Fibroblast of lung (primary cell): ENCODE results near the gene ZNF14. TPM values are rescaled to one million over a fixed set of nuclear protein-coding genes. Genes with fewer than 3 reads are reported as not detected.
"Not testable (repeated sequence)": the region's sequence is repeated elsewhere in the genome, so short reads cannot be mapped to it uniquely, and the experiment has no call there.

Experiments used
- DNase-seq, 2 donors: peaks; one replicate each; pipeline versions ENCODE4 v3.0.0 to v3.0.0-alpha.2; 2010; ENCODE audit warnings: low read depth in 2 of 2
- H2AFZ ChIP-seq: 2 replicates; pipeline ENCODE4 v1.5.1; 2012; ENCODE audit warnings: low read length, control low read depth, inconsistent platforms
- H3K27ac ChIP-seq: 2 replicates; pipeline ENCODE4 v1.5.1; 2011; ENCODE audit warnings: low read length, control low read depth; ENCODE audit not compliant: insufficient read depth
- H3K27me3 ChIP-seq: 2 replicates; pipeline ENCODE4 v1.5.1; 2011; ENCODE audit warnings: mild to moderate bottlenecking, low read length; ENCODE audit not compliant: control insufficient read depth, insufficient read depth
- H3K36me3 ChIP-seq: 2 replicates; pipeline ENCODE4 v1.5.1; 2011; ENCODE audit warnings: low read length; ENCODE audit not compliant: control insufficient read depth, insufficient read depth
- H3K4me1 ChIP-seq: 2 replicates; pipeline ENCODE4 v1.5.1; 2011; ENCODE audit warnings: low read length; ENCODE audit not compliant: control insufficient read depth, insufficient read depth; ENCODE audit errors: extremely low read depth
- H3K4me2 ChIP-seq: 2 replicates; pipeline ENCODE4 v1.5.1; 2011; ENCODE audit warnings: low read length, control low read depth; ENCODE audit not compliant: insufficient read depth; ENCODE audit errors: extremely low read depth
- H3K4me3 ChIP-seq, 4 experiments: fragments of 200-600 bp in 1 of 4; sonication (generic) in 1 of 4; replicated peaks in 1 of 4; 2 replicates each; pipeline ENCODE4 v1.5.1; 2011 to 2016; ENCODE audit warnings: low read length in 4 of 4, low read depth in 3 of 4, mild to moderate bottlenecking in 3 of 4, control low read depth in 2 of 4, inconsistent platforms in 1 of 4, mixed read lengths in 1 of 4; ENCODE audit not compliant: insufficient read depth in 1 of 4; ENCODE audit errors: control extremely low read depth in 1 of 4
- H3K79me2 ChIP-seq: 2 replicates; pipeline ENCODE4 v1.5.1; 2012; ENCODE audit warnings: mild to moderate bottlenecking, low read length, inconsistent platforms; ENCODE audit not compliant: control insufficient read depth, insufficient read depth
- H3K9ac ChIP-seq: 2 replicates; pipeline ENCODE4 v1.5.1; 2011; ENCODE audit warnings: mild to moderate bottlenecking, low read length, control low read depth; ENCODE audit not compliant: insufficient read depth
- H3K9me3 ChIP-seq: 2 replicates; pipeline ENCODE4 v1.5.1; 2012; ENCODE audit warnings: low read depth, low read length; ENCODE audit not compliant: control insufficient read depth, insufficient read depth
- H4K20me1 ChIP-seq: 2 replicates; pipeline ENCODE4 v1.5.1; 2011; ENCODE audit warnings: low read length; ENCODE audit not compliant: control insufficient read depth, insufficient read depth; ENCODE audit errors: extremely low read depth
- CTCF ChIP-seq, 2 donors: IDR thresholded peaks in 1 of 2; conservative IDR thresholded peaks in 1 of 2; 1 replicate in 1 of 2; 2 replicates in 1 of 2; pipeline ENCODE4 v1.5.1; 2011 to 2012; ENCODE audit warnings: low read length in 2 of 2, control low read depth in 1 of 2, inconsistent platforms in 1 of 2, low read depth in 1 of 2, mild to moderate bottlenecking in 1 of 2
- EZH2 ChIP-seq: IDR thresholded peaks from 2 replicates; pipeline ENCODE4 v1.5.1; 2012; ENCODE audit warnings: low read length, control low read depth, mild to moderate bottlenecking; ENCODE audit errors: missing control alignments
- polyA plus RNA-seq, 2 donors: library from polyadenylated mRNA; depleted of rRNA in 1 of 2; stranded (reverse) in 1 of 2; unstranded in 1 of 2; fragments of >200 nt; gene quantifications; 2 replicates each; pipeline ENCODE4 v1.2.1, GENCODE V29; 2011 to 2012; ENCODE audit warnings: missing spikeins in 1 of 2
- total RNA-seq: library from RNA; depleted of rRNA; stranded (reverse); fragments of >200 nt; gene quantifications from 2 replicates; pipeline ENCODE4 v1.2.1, GENCODE V29; 2014

ZNF14 gene
- total and polyA plus RNA-seq, 2 donors (not counting 1 experiment from before 2014, with no cell fraction given) = 3.7 to 7.9 TPM

GRCh38 chr19:19687090-19687489 lies 45.8 kb downstream of the ZNF14 start:
- no peaks in the 10 kb centered on the region for H3K4me1 ChIP-seq
- H3K27me3 ChIP-seq = no peaks in the 10 kb centered on the region
- DNase-seq = no peak
- no peak overlapping the region for H3K4me3 ChIP-seq
- TF ChIP-seq CTCF (conservative IDR thresholded peaks at IDR 0.05 in 1 of 2, IDR thresholded peaks at IDR 0.05 in 1 of 2; ENCODE audit: low read depth in 1 of 2, low read length in 2 of 2) (no peak), EZH2 (no peak)
- H3K4me2 ChIP-seq = no peak overlapping the region
- no peak overlapping the region for H3K27ac ChIP-seq
- no peaks in the 10 kb centered on the region for H3K79me2 ChIP-seq
- H4K20me1 ChIP-seq = no peaks in the 10 kb centered on the region
- H3K36me3 ChIP-seq = no peaks in the 10 kb centered on the region
- H2AFZ ChIP-seq = no peak overlapping the region
- H3K9ac ChIP-seq = no peak overlapping the region
- H3K9me3 ChIP-seq = no peaks in the 10 kb centered on the region

DNA sequence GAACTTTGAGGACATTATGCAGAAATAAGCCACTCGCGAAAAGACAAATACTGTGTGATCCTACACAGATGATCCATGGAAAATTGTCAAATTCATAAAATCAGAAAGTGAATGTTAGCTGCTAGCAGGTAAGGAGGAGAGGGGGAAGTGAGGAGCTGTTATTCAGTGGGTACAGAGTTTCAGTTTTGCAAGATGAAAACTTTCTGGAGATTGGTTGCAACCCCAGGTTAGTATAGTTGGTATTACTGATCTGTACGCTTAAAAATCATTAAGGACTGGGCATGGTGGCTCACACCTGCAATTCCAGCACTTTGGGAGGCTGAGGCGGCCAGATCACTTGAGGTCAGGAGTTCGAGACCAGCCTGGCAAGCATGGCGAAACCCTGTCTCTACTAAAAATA lies 46.3 kb downstream of the ZNF14 start:
- DNase-seq = no peak
- H3K36me3 ChIP-seq = no peaks in the 10 kb centered on the region
- H3K4me3 ChIP-seq = no peak overlapping the region
- H3K4me2 ChIP-seq = no peak overlapping the region
- no peak overlapping the region for H2AFZ ChIP-seq
- no peaks in the 10 kb centered on the region for H3K4me1 ChIP-seq
- no peaks in the 10 kb centered on the region for H3K79me2 ChIP-seq
- H3K9me3 ChIP-seq = no peaks in the 10 kb centered on the region
- H3K27me3 ChIP-seq = no peaks in the 10 kb centered on the region
- H3K9ac ChIP-seq = no peak overlapping the region
- no peaks in the 10 kb centered on the region for H4K20me1 ChIP-seq
- H3K27ac ChIP-seq = no peak overlapping the region
- no peak for TF ChIP-seq EZH2
- no peak for TF ChIP-seq CTCF (conservative IDR thresholded peaks at IDR 0.05 in 1 of 2, IDR thresholded peaks at IDR 0.05 in 1 of 2; ENCODE audit: low read depth in 1 of 2, low read length in 2 of 2)

DNA sequence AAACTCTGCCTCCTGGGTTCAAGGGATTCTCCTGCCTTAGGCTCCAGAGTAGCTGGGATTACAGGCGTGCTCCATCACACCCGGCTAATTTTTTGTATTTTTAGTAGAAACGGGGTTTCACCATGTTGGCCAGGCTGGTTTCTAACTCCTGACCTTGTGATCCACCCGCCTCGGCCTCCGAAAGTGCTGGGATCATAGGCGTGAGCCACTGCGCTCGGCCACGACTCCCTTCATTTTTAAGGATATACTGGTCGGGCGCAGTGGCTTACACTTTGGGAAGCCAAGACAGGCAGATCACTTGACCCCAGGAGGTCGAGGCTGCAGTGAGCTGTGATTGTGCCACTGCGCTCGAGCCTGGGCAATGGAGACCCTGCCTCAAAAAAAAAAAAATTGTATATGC lies 46.8 kb downstream of the ZNF14 start:
- H3K9me3 ChIP-seq, H3K79me2 ChIP-seq, H3K9ac ChIP-seq, H3K4me3 ChIP-seq, H4K20me1 ChIP-seq, H3K36me3 ChIP-seq, H3K27me3 ChIP-seq, H2AFZ ChIP-seq, H3K4me1 ChIP-seq, H3K4me2 ChIP-seq, DNase-seq, H3K27ac ChIP-seq: not testable (repeated sequence)
